Fibroblast of villous mesenchyme (primary cell): Measurements from ENCODE around the gene KIAA1217. TPM values are rescaled to one million over a fixed set of nuclear protein-coding genes. Genes with fewer than 3 reads are reported as not detected.

Experiments
- DNase-seq: peaks from one replicate; pipeline ENCODE4 v3.0.0-alpha.2; 2010; ENCODE audit warnings: low read depth
- H3K4me3 ChIP-seq: 2 replicates; pipeline ENCODE4 v1.5.1; 2011; ENCODE audit warnings: low read depth, mild to moderate bottlenecking, low read length
- CTCF ChIP-seq: IDR thresholded peaks from 2 replicates; pipeline ENCODE4 v1.5.1; 2012; ENCODE audit warnings: low read depth, mild to moderate bottlenecking, low read length; ENCODE audit not compliant: insufficient read depth
- total RNA-seq: library from RNA; depleted of rRNA; stranded (reverse); fragments of >200 nt; gene quantifications from 2 replicates; pipeline ENCODE4 v1.2.3, GENCODE V29; 2012

KIAA1217 gene
- total RNA-seq, 1 donor = 0.86 TPM

- no peak for TF ChIP-seq CTCF
- no peak overlapping the region for H3K4me3 ChIP-seq
- DNase-seq = no peak
These were observed 333.7 kb downstream of the KIAA1217 start for GRCh38 chr10:24542314-24543270.

GRCh38 chr10:24544776-24545175, 335.8 kb downstream of the KIAA1217 start:
- H3K4me3 ChIP-seq = no peak overlapping the region
- no peak for DNase-seq
- TF ChIP-seq CTCF = no peak

GRCh38 chr10:24545585-24545984, 336.6 kb downstream of the KIAA1217 start:
- H3K4me3 ChIP-seq = no peak overlapping the region

GRCh38 chr10:24550680-24551079, 341.7 kb downstream of the KIAA1217 start:
- H3K4me3 ChIP-seq = no peak overlapping the region
- no peak for DNase-seq
- no peak for TF ChIP-seq CTCF

More at GRCh38 chr10:24545585-24545984, 336.6 kb downstream of the KIAA1217 start:
- no peak for TF ChIP-seq CTCF
- DNase-seq = no peak

- no peak overlapping the region for H3K4me3 ChIP-seq
- no peak for TF ChIP-seq CTCF
- no peak for DNase-seq
These were observed 342.2 kb downstream of the KIAA1217 start for GRCh38 chr10:24551161-24551560.

GRCh38 chr10:24552346-24553016, 343.5 kb downstream of the KIAA1217 start:
- no peak for DNase-seq
- TF ChIP-seq CTCF = peak; percentile 36
- H3K4me3 ChIP-seq = no peak overlapping the region
